Ammon's horn (tissue), 1 donor: ENCODE results near the gene MZF1.
"Not testable (repeated sequence)": the region's sequence is repeated elsewhere in the genome, so short reads cannot be mapped to it uniquely, and the experiment has no call there.

Experiments
- DNase-seq: peaks from one replicate; pipeline ENCODE4 v3.0.0-alpha.2; 2016; ENCODE audit warnings: low spot score

MZF1 gene

GRCh38 chr19:58572818-58573657 is at the start of gene MZF1:
TSS of gene MZF1 (minus strand) at chr19:58573335. CDS start at chr19:58571389, 1,946 bp downstream.
- DNase-seq: peak; percentile 100

DNA sequence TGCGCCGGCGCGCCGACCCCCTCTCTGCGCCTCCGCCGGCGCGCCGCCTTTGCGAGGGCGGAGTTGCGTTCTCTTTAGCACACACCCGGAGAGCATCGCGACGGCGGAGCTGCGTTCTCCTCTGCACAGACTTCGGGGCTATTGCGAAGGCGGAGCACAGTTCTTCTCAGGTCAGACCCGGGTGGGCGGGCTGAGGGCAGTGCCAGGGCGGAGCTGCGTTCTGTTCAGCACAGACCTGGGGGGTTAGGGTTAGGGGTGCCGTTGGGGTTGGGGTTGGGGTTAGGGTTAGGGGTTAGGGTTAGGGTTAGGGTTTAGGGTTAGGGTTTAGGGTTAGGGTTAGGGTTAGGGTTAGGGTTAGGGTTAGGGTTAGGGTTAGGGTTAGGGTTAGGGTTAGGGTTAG is 34.1 kb upstream of the MZF1 start:
- not testable (repeated sequence) for DNase-seq

- not testable (repeated sequence) for DNase-seq
Observed at GRCh38 chr19:58606251-58606896, 33.2 kb upstream of the MZF1 start.

DNA sequence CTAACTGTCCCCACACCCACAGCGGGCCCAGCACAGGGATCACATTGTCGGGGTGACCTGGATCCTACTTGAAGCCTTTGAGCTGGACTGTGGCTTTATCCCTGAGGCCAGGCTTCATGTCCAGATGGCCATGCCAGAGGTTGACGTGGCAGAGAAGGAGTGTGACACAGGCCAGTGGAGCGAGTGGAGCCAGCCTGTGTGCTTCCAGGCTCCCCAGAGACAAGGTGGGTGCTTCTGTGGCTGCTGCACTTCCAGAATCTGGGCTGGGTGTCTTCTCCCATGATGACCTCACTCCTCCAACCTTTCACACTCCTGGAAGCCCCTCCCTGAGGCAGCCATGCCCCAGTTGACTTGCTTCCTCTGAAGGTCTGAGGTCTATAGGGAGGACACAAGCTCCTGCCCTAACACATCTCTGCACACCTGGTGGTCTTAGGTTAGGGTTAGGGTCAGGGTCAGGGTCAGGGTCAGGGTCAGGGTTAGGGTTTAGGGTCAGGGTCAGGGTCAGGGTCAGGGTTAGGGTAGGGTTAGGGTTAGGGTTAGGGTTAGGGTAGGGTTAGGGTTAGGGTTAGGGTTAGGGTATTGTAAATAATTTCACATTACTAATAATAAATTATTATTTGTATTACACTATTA is 13.1 kb upstream of the MZF1 start:
- DNase-seq: no peak

DNA sequence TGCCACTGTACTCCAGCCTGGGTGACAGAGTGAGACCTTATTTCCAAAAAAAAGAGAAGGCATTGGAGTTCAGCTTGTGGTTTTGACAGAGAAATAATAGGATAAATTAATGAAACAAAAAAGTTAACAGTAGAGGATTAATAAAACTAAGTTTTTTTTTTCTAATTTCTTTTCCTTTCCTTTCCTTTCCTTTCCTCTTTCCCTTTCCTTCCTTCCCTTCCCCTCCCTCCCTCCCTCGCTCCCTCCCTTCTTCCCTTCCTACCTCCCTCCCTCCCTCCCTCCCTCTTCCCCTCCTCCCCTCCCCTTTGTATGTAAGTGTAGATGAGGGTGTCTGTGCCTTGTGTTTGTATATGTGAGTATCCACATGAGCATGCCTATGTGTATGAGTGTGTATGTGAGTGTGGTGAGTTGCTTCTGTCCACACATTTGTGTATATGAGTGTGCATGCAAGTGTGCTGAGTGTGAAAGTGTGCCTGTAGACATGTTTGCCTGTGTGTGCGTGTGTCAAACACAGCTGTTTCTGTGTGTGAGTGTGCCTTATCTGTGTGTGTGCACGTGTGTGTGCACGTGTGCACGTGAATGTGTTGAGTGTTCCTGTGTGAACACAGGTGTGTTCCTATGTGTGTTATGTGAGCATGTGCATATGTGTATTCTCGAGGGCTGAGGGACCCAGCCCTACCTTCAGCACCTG is 12.5 kb upstream of the MZF1 start:
- no peak for DNase-seq

GRCh38 chr19:58584498-58585441 is 11.6 kb upstream of the MZF1 start:
- DNase-seq: no peak

GRCh38 chr19:58582985-58583384 is 9.8 kb upstream of the MZF1 start:
- no peak for DNase-seq

DNA sequence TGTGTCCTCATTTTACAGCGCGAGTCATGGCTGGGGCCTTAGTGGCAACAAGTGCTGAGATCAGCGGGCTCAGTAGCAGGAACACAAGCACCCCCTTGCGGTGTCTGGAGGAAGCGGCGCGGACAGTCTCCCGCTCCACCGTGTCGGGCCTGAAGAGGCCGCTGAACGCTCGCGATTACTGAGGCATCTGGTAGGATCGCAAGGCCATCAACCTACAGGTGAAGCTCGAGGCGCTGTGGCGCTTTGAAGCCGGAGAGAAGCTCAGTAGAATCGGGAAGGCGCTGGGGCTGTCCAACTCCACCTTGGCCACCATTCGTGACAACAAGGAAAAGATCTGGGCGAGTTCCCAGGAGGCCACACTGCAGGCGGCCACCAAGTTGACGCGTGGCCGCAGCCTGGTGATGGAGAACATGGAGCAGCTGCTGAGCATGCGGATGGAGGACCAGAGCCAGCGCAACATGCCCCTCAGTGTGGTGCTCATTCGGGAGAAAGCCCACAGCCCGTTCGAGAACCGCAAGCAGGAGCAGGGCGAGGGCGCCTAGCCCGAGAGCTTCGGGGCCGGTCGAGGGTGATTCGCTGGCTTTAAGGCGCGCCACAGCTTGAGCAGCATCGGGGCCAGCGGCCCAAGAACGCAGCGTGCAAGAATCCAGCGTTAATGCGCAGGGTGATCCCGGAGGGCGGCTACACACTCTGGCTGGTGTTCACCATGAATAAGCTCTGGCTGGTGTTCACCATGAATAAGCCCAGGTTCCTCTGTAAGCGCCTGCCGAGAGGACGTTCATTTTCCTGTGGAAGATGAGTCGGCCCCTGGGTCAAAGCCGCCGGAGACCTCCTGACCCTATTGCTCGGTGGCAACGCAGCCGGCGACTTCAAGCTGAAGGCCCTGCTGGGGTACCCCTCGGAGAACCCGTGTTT is 8.3 kb upstream of the MZF1 start:
- DNase-seq: peak; percentile 88

- no peak for DNase-seq
Observed at GRCh38 chr19:58579473-58580142, 6.5 kb upstream of the MZF1 start.

- DNase-seq: peak; percentile 12
Observed at GRCh38 chr19:58578012-58578925, 5.1 kb upstream of the MZF1 start.

DNA sequence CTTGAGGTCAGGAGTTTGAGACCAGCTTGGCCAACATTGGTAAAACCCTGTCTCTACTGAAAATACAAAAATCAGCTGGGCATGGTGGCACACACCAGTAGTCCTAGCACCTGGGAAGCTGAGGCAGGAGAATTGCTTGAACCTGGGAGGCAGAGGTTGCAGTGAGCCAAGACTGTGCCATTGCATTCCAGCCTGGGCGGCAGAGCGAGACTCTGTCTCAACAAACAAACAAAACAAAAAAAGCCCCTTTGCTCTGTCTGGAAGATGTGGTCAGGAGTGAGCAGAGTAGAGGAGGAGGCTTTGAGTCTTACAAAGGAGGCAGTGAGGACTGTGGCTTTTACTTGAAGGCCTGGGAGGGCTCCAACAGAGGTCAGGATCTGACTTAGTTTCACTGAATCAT is 4.4 kb upstream of the MZF1 start:
- DNase-seq: not testable (repeated sequence)

- DNase-seq: peak; percentile 96
Observed at GRCh38 chr19:58575183-58576041, 2.3 kb upstream of the MZF1 start.

DNA sequence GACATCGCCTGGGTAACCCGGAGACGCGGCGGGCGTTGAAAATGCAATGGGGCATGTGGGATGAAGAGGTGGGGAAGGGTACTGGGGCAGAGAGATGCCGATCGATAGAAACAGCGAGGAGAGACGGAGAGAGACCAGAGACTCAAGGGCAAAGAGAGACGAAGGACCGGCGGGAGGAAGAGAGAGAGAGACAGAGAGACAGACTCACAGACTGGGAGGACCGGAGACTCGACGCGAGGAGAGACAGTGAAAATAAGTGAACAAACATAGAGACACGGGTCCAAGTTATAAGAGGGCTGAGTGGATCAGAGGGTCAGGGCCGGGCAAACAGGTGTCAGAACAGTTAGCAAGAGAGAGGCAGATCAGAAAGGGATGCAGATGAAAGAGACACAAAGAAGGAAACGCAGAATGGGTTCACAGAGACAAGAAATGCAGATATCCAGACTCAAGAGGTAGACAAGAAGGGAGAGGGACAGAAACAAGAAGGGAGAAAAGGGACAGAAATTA is 576 bp upstream of the MZF1 start:
- DNase-seq: peak; percentile 33

GRCh38 chr19:58572026-58572817 is 913 bp downstream of the MZF1 start:
- DNase-seq: no peak

- no peak for DNase-seq
Observed at GRCh38 chr19:58571575-58571947, 1.6 kb downstream of the MZF1 start.

DNA sequence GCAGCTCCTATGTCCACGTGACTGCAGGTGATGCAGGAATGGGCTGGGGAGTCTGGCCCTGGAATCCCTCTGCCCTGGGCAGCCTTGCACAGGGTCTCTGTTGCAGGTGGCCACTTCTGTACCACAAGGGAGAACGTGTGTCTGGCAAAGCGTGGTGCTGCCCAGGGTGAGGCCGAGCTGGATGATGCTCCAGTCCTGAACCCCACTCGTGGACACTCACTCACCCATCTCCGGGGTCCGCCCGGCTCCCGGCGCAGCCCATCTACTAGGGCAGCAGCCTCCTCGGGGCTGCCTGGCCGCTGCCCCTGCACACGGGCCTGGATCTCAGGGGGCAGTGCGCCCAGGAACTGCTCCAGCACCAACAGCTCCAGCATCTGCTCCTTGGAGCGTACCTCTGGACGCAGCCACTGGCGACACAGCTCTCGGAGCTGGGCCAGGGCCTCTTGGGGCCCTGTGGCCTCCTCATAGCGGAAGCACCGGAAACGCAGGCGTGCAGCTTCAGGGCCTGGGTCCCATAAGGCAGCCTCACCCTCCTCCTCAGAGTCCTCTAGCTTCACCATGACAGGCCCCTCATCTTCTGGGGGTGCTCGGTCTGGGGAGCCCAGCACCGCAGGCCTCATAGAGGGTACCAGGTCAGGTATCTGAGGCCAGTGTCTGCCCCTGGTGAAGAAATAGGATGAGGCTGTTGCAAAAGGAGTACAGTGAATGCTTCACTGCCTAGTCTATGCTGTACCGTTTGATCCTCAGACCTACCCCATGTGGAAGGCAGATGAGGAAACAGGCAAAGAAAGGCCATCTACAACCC is 2.2 kb downstream of the MZF1 start:
- no peak for DNase-seq
